HG03378 (cell line): ENCODE results near the gene VGLL3.

ENCODE experiments used
- ATAC-seq: cut with Tn5 transposase; IDR thresholded peaks from one replicate; pipeline ENCODE4 v1.9.1; 2021; ENCODE audit warnings: mild to moderate bottlenecking, moderate library complexity; ENCODE audit not compliant: unreplicated experiment

VGLL3 gene

GRCh38 chr3:86954747-86955146, 36.2 kb downstream of the VGLL3 start:
- no peak for ATAC-seq

DNA sequence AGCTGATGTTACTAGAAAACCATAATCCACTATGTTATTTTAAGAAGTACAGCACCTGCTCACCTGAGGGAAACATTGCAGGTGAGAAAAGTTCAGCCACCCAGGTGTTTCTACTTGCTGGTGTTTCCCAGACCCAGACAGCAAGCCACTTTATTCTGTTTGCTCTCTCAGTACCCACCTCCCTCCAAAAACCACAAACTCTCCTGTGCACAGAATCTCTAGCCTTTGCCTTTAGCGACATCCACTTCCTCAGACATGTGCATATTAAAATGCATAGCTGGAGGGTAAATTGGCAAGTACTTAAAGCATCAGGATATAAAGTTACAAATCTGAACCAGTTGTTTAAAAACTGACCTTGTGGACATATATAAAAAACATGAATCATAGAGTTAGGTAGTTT, 36.7 kb downstream of the VGLL3 start:
- ATAC-seq, result no peak

GRCh38 chr3:86951322-86951721, 39.6 kb downstream of the VGLL3 start:
- ATAC-seq, result no peak

- no peak for ATAC-seq
Observed at GRCh38 chr3:86950717-86951116, 40.2 kb downstream of the VGLL3 start.

DNA sequence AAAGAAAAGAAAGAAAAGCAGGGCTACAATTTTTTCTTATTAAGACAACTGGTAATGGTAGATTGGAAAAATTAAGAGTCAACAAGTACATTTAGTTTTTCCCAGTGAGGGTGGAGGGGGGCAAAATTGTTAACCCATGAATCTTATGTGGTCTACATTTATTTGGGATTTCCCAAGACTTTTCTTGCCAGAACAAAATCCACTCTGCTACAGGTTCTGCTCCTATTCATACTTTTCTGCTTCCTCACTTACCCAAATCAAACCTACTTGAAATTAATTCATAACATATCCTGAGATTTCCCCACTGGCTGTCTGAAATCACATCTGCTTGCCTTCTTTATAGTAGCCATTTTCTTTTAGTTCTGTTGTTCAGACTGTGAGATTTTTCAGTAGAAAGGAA, 41.1 kb downstream of the VGLL3 start:
- no peak for ATAC-seq

DNA sequence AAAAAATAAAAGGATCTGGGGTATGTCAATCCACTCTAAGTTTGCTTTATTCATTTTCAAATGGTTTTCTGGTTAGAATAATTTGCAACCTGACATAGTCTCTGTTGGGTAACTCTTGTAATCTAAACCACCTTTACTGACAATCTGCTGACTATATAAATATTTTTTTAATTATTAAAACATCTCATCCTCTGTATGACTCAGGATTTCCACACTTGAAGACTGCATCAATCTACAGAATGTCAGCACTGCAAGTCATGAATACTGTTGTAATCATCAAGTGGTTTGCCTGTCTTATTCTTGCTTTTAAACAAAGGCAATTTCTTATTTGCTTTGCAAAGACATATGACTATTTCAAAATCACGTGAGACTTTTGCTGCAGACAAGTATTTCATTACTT, 42.1 kb downstream of the VGLL3 start:
- ATAC-seq, result no peak

DNA sequence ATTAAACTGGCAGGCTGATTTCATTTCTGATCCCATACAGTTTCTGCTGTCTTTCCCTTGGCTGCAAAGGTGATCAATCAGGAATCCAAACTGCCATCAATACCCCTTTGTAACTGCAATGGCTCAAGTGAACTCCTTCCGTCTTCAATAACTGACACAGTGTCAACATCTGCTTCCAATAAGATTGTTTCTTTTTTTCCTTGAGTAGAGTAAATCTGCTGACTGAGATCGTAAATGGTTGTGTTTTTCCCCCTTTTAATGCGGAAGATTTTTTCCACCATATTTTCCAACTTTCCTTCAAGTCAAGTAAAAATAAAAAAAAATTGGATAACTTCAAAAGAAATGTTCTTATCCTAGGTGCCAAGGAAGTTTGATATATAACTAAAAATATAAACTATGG, 48.7 kb downstream of the VGLL3 start:
- ATAC-seq, result no peak

GRCh38 chr3:86938416-86939105, 52.4 kb downstream of the VGLL3 start:
- ATAC-seq, result no peak

- no peak for ATAC-seq
Observed at GRCh38 chr3:86937306-86937791, 53.6 kb downstream of the VGLL3 start.

GRCh38 chr3:86934851-86935250, 56.1 kb downstream of the VGLL3 start:
- ATAC-seq, result no peak

GRCh38 chr3:86930831-86931230, 60.1 kb downstream of the VGLL3 start:
- no peak for ATAC-seq

- ATAC-seq, result no peak
Observed at GRCh38 chr3:86930181-86930580, 60.8 kb downstream of the VGLL3 start.

DNA sequence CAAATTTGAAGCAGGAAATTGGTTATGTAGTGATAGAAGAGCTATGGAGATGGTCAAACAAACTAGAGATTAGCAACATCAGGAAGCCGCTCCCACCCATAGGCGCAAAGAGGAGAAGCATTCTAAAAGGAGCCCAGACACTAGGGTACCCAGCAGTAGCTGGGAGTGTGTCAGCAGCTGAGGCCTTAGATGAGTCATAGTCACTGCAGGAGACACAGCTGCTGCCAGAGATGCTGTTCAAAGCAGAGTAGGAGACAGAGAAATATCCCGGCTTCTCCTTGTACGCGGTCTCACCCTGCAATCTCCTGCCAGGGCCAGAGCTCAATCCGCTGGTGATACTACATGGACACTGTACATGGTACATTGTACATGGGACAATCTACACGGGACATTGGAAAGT, 61.9 kb downstream of the VGLL3 start:
- ATAC-seq, result no peak

DNA sequence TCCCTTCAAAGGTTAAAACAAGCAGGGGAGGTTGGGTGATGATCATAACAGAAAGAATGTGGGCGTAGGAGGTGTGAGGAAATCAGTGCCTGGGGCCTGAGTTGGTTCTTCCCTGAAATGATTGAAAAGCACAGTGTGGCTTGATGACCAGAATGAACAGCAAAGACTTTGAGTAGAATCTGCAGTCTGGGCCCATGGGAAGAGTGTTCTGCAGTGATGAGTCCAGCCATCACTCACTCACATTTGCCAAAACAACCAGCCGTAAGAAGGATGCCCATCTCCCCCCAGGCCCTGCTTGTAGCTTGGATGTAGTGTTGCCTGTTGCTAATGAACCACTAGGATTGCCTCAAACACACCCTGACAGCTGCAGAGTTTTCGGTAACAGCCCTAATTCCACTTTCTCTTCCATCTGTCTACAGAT, 67.9 kb downstream of the VGLL3 start:
- no peak for ATAC-seq

DNA sequence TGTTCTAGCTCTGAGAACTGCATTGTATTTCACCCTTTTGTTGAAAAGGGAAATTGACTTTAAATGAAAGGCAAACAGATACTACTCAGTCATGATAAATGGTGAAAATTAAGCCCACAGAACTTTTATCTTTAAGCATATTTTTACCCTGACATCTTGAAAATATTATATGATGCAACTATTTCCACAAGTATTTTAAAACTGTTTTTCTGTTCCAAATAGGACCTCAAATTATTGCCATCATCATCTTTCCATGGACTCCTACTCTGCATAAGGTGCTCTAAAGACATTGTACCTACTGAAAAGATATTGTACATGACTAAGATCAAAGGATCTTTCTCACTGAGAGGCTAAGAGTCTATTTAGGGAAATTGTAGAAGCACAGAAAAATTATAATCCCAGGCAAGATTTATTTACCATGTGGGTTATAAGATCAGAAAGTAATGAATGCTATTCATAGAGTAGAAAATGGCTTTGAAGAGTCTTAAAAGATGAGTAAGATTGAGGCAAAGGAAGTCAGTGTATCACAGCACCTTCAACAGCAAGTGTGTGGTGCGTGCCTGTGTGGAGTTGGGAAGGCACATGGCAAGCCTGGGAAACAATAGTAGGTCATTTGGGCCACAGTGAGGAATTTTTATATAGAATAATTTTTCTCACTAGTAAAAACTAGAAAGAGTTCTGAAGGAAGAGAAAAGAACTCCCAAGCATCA, 68.8 kb downstream of the VGLL3 start:
- no peak for ATAC-seq

GRCh38 chr3:86914670-86915069, 76.3 kb downstream of the VGLL3 start:
- no peak for ATAC-seq

DNA sequence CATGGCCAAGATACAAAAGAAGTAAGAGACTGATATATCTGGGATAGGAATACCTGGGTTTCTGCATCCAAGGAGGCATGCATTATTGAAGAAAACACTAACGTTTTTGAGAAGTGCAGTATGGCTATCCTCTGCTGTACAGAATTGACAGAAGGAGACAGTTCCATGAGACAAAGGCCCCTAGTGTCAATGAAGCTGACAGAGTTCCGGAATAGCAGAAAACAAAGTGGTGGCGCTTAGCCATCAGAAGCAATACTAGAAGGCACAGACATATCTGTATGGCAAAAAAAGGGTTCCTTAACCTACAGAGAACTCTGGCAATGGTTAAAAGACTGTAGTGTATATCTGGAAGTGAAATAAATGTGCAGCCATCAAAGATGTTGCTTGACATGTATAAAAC, 77.8 kb downstream of the VGLL3 start:
- ATAC-seq, result no peak

DNA sequence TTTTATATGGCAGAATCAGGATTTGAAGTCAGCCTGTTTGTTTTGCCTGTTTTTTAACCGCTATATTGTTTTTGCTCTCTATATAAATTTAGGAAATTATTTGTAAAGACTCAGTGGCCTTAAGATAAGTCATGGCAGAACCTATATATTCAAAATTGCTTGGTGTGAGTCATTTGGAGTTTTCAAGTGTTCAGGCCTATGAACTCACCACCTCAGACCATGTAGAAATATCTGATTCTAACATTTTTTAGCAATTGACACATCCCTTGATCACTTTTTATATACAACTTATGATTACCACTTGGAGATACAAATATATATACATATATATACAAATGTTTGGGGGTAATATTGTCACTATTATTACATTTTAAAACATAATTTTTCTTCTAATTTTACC, 95.7 kb downstream of the VGLL3 start:
- no peak for ATAC-seq

DNA sequence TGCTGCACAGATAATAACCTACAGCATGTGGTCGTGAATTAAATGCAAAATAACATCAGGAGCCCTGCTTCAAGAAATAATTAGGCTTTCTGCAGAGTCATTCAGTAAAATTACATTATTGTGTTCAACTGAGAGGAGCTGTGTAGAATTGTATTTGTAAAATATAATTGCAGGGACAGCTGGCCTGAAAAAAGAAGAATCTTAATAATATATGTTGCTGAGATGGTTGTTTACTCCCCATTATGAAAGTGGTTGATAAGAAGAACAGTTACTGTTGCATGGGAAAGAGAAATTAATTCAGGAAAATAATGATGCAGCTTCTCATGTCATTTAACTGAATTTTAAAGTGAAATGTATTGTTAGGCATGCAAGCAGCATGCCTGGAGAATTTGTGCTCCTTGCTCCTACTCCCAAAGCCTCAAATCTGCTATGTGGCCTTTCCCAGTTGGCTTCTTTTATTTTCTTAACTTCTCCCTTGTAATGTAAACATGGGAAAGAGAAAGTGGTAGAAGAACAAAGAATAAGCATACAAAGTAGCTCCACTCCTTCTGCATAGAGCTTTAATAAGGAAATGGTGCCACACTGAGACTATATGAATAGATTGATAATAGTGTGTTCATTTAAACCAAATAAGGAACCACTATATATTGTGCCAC, 100.1 kb downstream of the VGLL3 start:
- no peak for ATAC-seq
